GM12891 (cell line): ENCODE data around the gene PIK3R3.
A peak's percentile ranks its signal among the peaks of the same experiment; 100 is the strongest.

Experiments used
- POLR2A ChIP-seq: IDR thresholded peaks from 2 replicates; pipeline ENCODE4 v1.6.1; 2011; ENCODE audit warnings: low read depth, low read length, control low read depth
- POLR2AphosphoS5 ChIP-seq: IDR thresholded peaks from 2 replicates; pipeline ENCODE4 v1.6.1; 2011; ENCODE audit warnings: low read depth, low read length, control low read depth

- peak; percentile 95 for TF ChIP-seq POLR2AphosphoS5
- TF ChIP-seq POLR2A: peak; percentile 95
Measured at GRCh38 chr1:46132529-46133180, at the start of gene PIK3R3.
